Endothelial cell of coronary artery (primary cell): ENCODE measurements around the gene CD86. TPM values are rescaled to one million over a fixed set of nuclear protein-coding genes. Genes with fewer than 3 reads are reported as not detected.

Experiments
- total RNA-seq: library from RNA; depleted of rRNA; stranded (reverse); fragments of >200 nt; gene quantifications from 2 replicates; pipeline ENCODE4 v1.2.3, GENCODE V29; 2014

CD86 gene, protein sequence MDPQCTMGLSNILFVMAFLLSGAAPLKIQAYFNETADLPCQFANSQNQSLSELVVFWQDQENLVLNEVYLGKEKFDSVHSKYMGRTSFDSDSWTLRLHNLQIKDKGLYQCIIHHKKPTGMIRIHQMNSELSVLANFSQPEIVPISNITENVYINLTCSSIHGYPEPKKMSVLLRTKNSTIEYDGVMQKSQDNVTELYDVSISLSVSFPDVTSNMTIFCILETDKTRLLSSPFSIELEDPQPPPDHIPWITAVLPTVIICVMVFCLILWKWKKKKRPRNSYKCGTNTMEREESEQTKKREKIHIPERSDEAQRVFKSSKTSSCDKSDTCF
- total RNA-seq = under 0.01 TPM in 1 of 2 replicates, not detected in the other

DNA sequence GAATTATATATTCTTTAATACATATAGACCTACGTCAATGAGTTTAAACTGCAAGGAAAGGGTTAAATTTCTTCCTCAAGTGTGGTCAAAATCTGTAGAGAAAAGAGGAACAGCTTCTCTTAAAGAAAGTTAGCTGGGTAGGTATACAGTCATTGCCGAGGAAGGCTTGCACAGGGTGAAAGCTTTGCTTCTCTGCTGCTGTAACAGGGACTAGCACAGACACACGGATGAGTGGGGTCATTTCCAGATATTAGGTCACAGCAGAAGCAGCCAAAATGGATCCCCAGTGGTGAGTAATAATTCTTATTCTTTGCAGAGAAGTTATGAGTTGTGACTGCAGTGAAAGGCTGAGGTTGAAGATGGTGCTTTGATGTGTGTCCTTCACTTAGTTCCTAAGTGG, at the start of gene CD86:
Gene CD86 (plus strand): TSS at position 148 of the 400 bp plus-strand sequence. CDS start 128 bp downstream, at position 276.

DNA sequence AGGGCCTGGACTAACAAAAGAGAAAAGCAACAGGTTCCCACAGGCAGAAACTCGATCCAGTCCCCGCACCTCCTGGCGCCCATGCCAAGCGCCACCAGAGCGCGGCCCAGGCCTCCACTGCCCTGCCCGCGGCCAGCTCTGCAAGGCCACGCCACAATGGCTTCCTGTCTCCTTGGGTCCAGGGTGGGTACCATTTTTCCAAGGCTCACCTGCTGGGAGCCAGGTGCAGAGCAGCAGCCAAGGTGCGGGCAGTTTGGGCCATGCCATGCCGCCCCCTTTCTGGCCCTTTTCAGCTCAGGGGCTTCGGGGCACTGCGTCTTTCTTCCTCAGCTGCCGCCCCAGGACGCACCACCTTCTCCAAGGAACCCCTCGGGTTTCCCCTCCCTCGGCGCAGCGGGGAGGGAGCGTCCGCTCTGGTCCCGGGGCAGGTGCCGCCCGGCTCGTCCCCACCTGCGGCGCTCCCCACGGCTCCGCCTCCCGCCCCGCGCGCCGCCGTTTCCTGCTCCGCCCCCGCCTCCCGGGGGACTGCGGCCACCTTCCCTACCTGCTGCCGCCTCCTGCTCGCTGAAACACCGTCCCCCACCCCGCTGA, 33.3 kb upstream of the CD86 start, which contains the start of gene ILDR1:
Gene ILDR1 (minus strand): TSS at position 437 of the 591 bp plus-strand sequence. CDS start 170 bp downstream, at position 267.

Other genes starting within 250 kb of the CD86 start
- gene IQCB1, start 220.3 kb upstream of the CD86 start, total RNA-seq = 13.5 and 18.6 TPM in 2 replicates
- 2.0 and 3.1 TPM in 2 replicates for gene EAF2, start 220.2 kb upstream of the CD86 start, total RNA-seq
- gene SLC15A2, start 161.0 kb upstream of the CD86 start, total RNA-seq = 0.09 and 0.75 TPM in 2 replicates
- not detected in 2 replicates for gene ILDR1, start 33.1 kb upstream of the CD86 start, total RNA-seq
- gene CASR, start 128.3 kb downstream of the CD86 start, total RNA-seq = not detected in 2 replicates